ENCODE measurements around the gene ITPRIPL2.

DNA sequence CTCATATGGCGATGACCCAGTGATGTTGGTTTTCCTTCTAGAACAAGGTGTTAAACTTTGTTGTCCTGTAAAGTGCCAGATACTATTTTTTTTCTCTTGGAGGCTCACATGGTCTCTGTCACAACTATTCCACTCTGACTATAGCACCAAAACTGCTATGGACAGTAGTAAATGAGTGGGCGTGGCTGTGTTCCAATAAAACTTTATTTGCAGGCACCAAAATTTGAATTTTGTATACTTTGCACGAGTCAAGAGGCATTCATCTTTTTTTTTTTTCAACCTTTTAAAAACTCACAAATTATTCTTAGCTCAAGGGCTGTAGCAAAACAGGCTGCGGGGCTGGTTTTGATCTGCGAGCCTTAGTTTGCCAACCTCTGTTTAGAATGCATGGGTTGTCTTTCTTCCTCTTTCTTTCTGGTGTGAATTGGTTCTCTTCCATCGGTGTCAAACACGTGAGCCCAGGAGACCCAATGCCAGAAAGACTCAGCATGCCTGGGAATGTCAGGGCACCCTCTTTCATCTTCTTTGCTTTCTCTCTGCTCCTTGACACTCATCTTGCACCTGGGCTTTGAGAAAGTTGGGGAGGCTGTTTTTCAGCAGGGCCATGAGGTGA lies 56.4 kb downstream of the ITPRIPL2 start:
- TF ChIP-seq MXI1 (conservative IDR thresholded peaks at IDR 0.05; ENCODE audit: poor library complexity, severe bottlenecking) (no peak), REST (IDR thresholded peaks at IDR 0.05; ENCODE audit: borderline replicate concordance) (no peak), POLR2AphosphoS5 (IDR thresholded peaks at IDR 0.05) (no peak)
- TF ChIP-seq, protein P1, sequence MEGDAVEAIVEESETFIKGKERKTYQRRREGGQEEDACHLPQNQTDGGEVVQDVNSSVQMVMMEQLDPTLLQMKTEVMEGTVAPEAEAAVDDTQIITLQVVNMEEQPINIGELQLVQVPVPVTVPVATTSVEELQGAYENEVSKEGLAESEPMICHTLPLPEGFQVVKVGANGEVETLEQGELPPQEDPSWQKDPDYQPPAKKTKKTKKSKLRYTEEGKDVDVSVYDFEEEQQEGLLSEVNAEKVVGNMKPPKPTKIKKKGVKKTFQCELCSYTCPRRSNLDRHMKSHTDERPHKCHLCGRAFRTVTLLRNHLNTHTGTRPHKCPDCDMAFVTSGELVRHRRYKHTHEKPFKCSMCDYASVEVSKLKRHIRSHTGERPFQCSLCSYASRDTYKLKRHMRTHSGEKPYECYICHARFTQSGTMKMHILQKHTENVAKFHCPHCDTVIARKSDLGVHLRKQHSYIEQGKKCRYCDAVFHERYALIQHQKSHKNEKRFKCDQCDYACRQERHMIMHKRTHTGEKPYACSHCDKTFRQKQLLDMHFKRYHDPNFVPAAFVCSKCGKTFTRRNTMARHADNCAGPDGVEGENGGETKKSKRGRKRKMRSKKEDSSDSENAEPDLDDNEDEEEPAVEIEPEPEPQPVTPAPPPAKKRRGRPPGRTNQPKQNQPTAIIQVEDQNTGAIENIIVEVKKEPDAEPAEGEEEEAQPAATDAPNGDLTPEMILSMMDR (IDR thresholded peaks at IDR 0.05; ENCODE audit: poor library complexity, severe bottlenecking) = no peak

Measured in neural cell (in vitro differentiated cells).